H1 (cell line): ENCODE results near the gene APOL5.

Experiments
- EP300 ChIP-seq, 2 experiments: IDR thresholded peaks; 1 replicate in 1 of 2; 2 replicates in 1 of 2; pipeline ENCODE4 v1.6.1; 2011 to 2012; ENCODE audit warnings: low read depth in 2 of 2, low read length in 2 of 2, mild to moderate bottlenecking in 2 of 2, borderline replicate concordance in 1 of 2, inconsistent platforms in 1 of 2, moderate library complexity in 1 of 2
- EZH2 ChIP-seq: fragments of 200-600 bp; sonication (generic); IDR thresholded peaks from 2 replicates; pipeline ENCODE4 v1.7.1; 2012; ENCODE audit warnings: low read depth, mild to moderate bottlenecking, moderate library complexity, low read length, inconsistent platforms; ENCODE audit not compliant: severe bottlenecking
- GABPA ChIP-seq: IDR thresholded peaks from 2 replicates; pipeline ENCODE4 v1.6.1; 2011; ENCODE audit warnings: mild to moderate bottlenecking, low read length, moderate library complexity, borderline replicate concordance; ENCODE audit not compliant: insufficient read depth
- JUN ChIP-seq: IDR thresholded peaks from 2 replicates; pipeline ENCODE4 v1.6.1; 2011; ENCODE audit warnings: low read depth, mild to moderate bottlenecking, improper control_type of control experiment, low read length
- PHF8 ChIP-seq: fragments of 200-600 bp; sonication (generic); conservative IDR thresholded peaks from 2 replicates; pipeline ENCODE4 v1.7.1; 2012; ENCODE audit warnings: low read depth, mild to moderate bottlenecking, inconsistent platforms, low read length, moderate library complexity
- POLR2A ChIP-seq, 2 experiments: IDR thresholded peaks; 1 replicate in 1 of 2; 2 replicates in 1 of 2; pipeline ENCODE4 v1.6.1; 2011; ENCODE audit warnings: low read depth in 2 of 2, low read length in 2 of 2, mild to moderate bottlenecking in 2 of 2; ENCODE audit errors: control extremely low read depth in 1 of 2
- SIN3A ChIP-seq, 2 experiments: IDR thresholded peaks in 1 of 2; conservative IDR thresholded peaks in 1 of 2; 2 replicates each; pipeline ENCODE4 v1.6.1; 2011 to 2012; ENCODE audit warnings: low read length in 2 of 2, improper control_type of control experiment in 1 of 2, low read depth in 1 of 2, mild to moderate bottlenecking in 1 of 2
- SP1 ChIP-seq: IDR thresholded peaks from 2 replicates; pipeline ENCODE4 v1.6.1; 2011; ENCODE audit warnings: low read depth, low read length
- SP4 ChIP-seq: IDR thresholded peaks from 2 replicates; pipeline ENCODE4 v1.6.1; 2012; ENCODE audit warnings: low read length, inconsistent platforms
- SRF ChIP-seq: IDR thresholded peaks from 2 replicates; pipeline ENCODE4 v1.6.1; 2011; ENCODE audit warnings: mild to moderate bottlenecking, low read depth, low read length, moderate library complexity
- TBP ChIP-seq: IDR thresholded peaks from 2 replicates; pipeline ENCODE4 v1.6.1; 2011; ENCODE audit warnings: low read depth, low read length, improper control_type of control experiment
- TF ChIP-seq, protein P1 (sequence below), 3 experiments: IDR thresholded peaks; 1 replicate in 2 of 3; 2 replicates in 1 of 3; pipeline versions ENCODE4 v1.5.1 to v1.6.1; 2011; ENCODE audit warnings: low read length in 3 of 3, mild to moderate bottlenecking in 3 of 3, inconsistent platforms in 2 of 3, low read depth in 1 of 3, moderate library complexity in 1 of 3; ENCODE audit not compliant: insufficient read depth in 1 of 3; ENCODE audit errors: control extremely low read depth in 1 of 3
- TF ChIP-seq, protein P2 (sequence below): IDR thresholded peaks from 2 replicates; pipeline ENCODE4 v1.6.1; 2012; ENCODE audit warnings: inconsistent platforms

DNA sequence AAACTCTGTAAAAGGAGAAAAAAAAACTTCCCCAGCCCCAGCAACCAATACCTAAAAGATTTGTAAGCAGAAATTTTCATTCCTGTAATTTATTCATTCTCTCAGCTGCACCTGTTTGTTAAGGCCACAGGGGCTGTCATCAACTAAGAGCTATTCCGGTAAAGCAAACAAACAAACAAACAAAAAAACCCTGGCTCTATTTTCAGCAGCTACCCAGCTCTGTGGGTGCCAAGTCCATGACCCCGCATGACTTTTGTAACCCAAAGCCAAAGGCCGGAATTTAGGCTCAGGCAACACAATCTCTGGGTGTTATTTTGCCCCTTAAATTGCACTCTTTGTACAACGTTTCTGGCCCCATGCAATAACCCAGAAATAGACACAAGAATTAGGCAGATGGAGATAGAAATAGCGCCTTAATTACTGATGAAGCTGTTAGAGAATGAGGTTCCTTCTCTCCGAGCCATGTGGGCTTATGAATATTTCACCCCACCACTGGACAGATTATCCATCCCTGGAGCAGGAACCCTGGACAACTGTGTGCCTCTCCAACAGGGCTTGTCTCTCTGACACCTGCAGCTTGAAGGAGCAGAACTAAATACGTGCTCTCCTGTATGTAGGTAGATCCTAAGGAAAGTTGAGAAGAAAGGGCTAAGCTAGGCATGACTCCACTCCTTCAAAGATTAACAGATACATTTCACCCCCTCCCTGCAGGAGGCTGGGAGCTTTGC lies 40.0 kb upstream of the APOL5 start:
- TF ChIP-seq SIN3A (conservative IDR thresholded peaks at IDR 0.05 in 1 of 2, IDR thresholded peaks at IDR 0.05 in 1 of 2; ENCODE audit: low read depth in 1 of 2, low read length in 2 of 2) (no peak), JUN (no peak), EP300 (IDR thresholded peaks at IDR 0.05; ENCODE audit: borderline replicate concordance in 1 of 2, low read depth in 2 of 2, low read length in 2 of 2) (no peak), EZH2 (no peak), POLR2A (IDR thresholded peaks at IDR 0.05; ENCODE audit: control extremely low read depth in 1 of 2, low read depth in 2 of 2, low read length in 2 of 2) (no peak), SRF (no peak), GABPA (no peak), PHF8 (no peak), SP1 (no peak), TBP (no peak), SP4 (no peak)
- TF ChIP-seq, protein P1, sequence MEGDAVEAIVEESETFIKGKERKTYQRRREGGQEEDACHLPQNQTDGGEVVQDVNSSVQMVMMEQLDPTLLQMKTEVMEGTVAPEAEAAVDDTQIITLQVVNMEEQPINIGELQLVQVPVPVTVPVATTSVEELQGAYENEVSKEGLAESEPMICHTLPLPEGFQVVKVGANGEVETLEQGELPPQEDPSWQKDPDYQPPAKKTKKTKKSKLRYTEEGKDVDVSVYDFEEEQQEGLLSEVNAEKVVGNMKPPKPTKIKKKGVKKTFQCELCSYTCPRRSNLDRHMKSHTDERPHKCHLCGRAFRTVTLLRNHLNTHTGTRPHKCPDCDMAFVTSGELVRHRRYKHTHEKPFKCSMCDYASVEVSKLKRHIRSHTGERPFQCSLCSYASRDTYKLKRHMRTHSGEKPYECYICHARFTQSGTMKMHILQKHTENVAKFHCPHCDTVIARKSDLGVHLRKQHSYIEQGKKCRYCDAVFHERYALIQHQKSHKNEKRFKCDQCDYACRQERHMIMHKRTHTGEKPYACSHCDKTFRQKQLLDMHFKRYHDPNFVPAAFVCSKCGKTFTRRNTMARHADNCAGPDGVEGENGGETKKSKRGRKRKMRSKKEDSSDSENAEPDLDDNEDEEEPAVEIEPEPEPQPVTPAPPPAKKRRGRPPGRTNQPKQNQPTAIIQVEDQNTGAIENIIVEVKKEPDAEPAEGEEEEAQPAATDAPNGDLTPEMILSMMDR (IDR thresholded peaks at IDR 0.05; ENCODE audit: control extremely low read depth in 1 of 3, insufficient read depth in 1 of 3, low read depth in 1 of 3, low read length in 3 of 3): no peak
- TF ChIP-seq, protein P2, sequence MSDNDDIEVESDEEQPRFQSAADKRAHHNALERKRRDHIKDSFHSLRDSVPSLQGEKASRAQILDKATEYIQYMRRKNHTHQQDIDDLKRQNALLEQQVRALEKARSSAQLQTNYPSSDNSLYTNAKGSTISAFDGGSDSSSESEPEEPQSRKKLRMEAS: no peak
